AG04450 (cell line): ENCODE results near the gene STOM. TPM values are rescaled to one million over a fixed set of nuclear protein-coding genes. Genes with fewer than 3 reads are reported as not detected.
A peak's percentile ranks its signal among the peaks of the same experiment; 100 is the strongest.

Experiments used
- CTCF ChIA-PET: fragments of 300-600, 350-600 bp; formaldehyde crosslinking; extraction: SDS; loops from one replicate; lab custom pipeline; 2022; ENCODE audit warnings: antibody characterized with exemption, inconsistent platforms; lab: Charles Lee
- POLR2A ChIA-PET: fragments of 350-600 bp; formaldehyde crosslinking; extraction: SDS; loops from one replicate; lab custom pipeline; 2021; ENCODE audit warnings: antibody characterized with exemption, inconsistent platforms; lab: Yijun Ruan, JAX
- DNase-seq: peaks from one replicate; pipeline ENCODE4 v3.0.0-alpha.2; 2011; ENCODE audit warnings: low read depth, low spot score
- H3K27ac ChIP-seq: one replicate; pipeline ENCODE4 v1.5.1; 2012; ENCODE audit warnings: low read depth, low read length, control low read depth
- H3K27me3 ChIP-seq: one replicate; pipeline ENCODE4 v1.6.0; 2012; ENCODE audit warnings: low read length; ENCODE audit not compliant: control insufficient read depth, insufficient read depth
- H3K4me3 ChIP-seq: 2 replicates; pipeline ENCODE4 v1.5.1; 2011; ENCODE audit warnings: mild to moderate bottlenecking, low read depth, low read length, control low read depth
- H3K9me3 ChIP-seq: 2 replicates; pipeline ENCODE4 v1.5.1; 2012; ENCODE audit warnings: low read length; ENCODE audit not compliant: control insufficient read depth, insufficient read depth
- CTCF ChIP-seq: IDR thresholded peaks from 2 replicates; pipeline ENCODE4 v1.5.1; 2011; ENCODE audit warnings: low read depth, low read length, control low read depth, inconsistent platforms
- polyA plus RNA-seq: library from polyadenylated mRNA; depleted of rRNA; stranded (reverse); fragments of >200 nt; gene quantifications from 2 replicates; pipeline ENCODE4 v1.2.3, GENCODE V29; 2011

Gene STOM
- polyA plus RNA-seq, 1 experiment = 510 TPM

GRCh38 chr9:121300283-121301119, 69.5 kb downstream of the STOM start:
- H3K27ac ChIP-seq = no peak overlapping the region
- POLR2A ChIA-PET = no interaction called here
- peak overlapping the region; percentile 41; the same call in 1 of the 2 replicates for H3K4me3 ChIP-seq
- H3K27me3 ChIP-seq = no peaks in the 10 kb centered on the region
- no peak for DNase-seq
- TF ChIP-seq CTCF = no peak
- CTCF ChIA-PET = interaction anchor here (2.3 kb wide), 1 partner anchor 20 kb away, joined by 10 read pairs; no protein-coding TSS in a partner anchor
- H3K9me3 ChIP-seq = no peaks in the 10 kb centered on the region; the same call in 1 of the 2 replicates

GRCh38 chr9:121299467-121300282, 70.4 kb downstream of the STOM start:
- DNase-seq = no peak

GRCh38 chr9:121298689-121299466, 71.2 kb downstream of the STOM start:
- no peak for TF ChIP-seq CTCF
- Histone ChIP-seq H3K9me3 (no peaks in the 10 kb centered on the region; the same call in 1 of the 2 replicates), H3K27me3 (no peaks in the 10 kb centered on the region), H3K4me3 (no peak overlapping the region; the same call in 1 of the 2 replicates), H3K27ac (peak overlapping the region; percentile 2)
- CTCF ChIA-PET = interaction anchor here (0.9 to 2.3 kb wide), 3 partner anchors 21 to 85 kb away, joined by 4 to 8 read pairs (median 4); no protein-coding TSS in a partner anchor
- DNase-seq = no peak
- POLR2A ChIA-PET = interaction anchor here (1.2 kb wide), 2 partner anchors 9 to 31 kb away, joined by 3 to 4 read pairs; partner anchors contain the start of gene GSN

More at GRCh38 chr9:121299467-121300282, 70.4 kb downstream of the STOM start:
- Histone ChIP-seq H3K27ac (peak overlapping the region; percentile 2), H3K27me3 (no peaks in the 10 kb centered on the region), H3K9me3 (no peaks in the 10 kb centered on the region; the same call in 1 of the 2 replicates), H3K4me3 (peak overlapping the region; percentile 41)
- TF ChIP-seq CTCF = no peak
- CTCF ChIA-PET = interaction anchor here (0.9 to 2.3 kb wide), 2 partner anchors 20 to 86 kb away, joined by 4 to 8 read pairs; no protein-coding TSS in a partner anchor
- POLR2A ChIA-PET = interaction anchor here (1.2 kb wide), 2 partner anchors 10 to 31 kb away, joined by 3 to 4 read pairs; partner anchors contain the start of gene GSN

- no peaks in the 10 kb centered on the region; the same call in 1 of the 2 replicates for H3K9me3 ChIP-seq
- CTCF ChIA-PET = interaction anchor here (1.5 to 2.3 kb wide), 2 partner anchors 22 to 78 kb away, joined by 4 to 8 read pairs; no protein-coding TSS in a partner anchor
- no peak overlapping the region for H3K4me3 ChIP-seq
- H3K27me3 ChIP-seq = no peaks in the 10 kb centered on the region
- POLR2A ChIA-PET = interaction anchor here (1.2 to 2.1 kb wide), 2 partner anchors 9 to 11 kb away, joined by 4 to 5 read pairs; no protein-coding TSS in a partner anchor
- TF ChIP-seq CTCF = no peak
- no peak overlapping the region for H3K27ac ChIP-seq
- no peak for DNase-seq
These were observed 72.0 kb downstream of the STOM start for GRCh38 chr9:121298016-121298538.
